ENCODE measurements around the gene TNNC2.

The TNNC2 gene

DNA sequence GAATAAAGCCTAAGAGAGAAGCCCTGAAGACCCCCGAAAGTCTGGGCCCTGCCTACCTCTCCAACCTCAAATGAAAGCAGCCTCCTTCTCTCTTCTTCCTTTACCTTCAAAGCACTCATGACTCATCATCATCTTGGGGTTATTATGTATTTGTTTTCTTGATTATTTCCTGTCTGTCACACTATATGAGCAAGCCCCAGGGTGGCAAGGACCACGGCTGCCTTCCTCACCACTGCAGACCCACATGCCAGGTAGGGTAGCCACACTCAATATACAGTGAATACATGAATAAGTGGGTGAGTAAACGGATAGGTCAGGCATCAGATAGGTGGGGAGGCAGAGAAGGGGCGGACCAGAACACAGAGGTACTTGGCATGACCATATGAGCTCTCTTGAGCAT lies 44.2 kb downstream of the TNNC2 start:
- no peaks in the 10 kb centered on the region for H3K9me2 ChIP-seq (replicated peaks; ENCODE audit: insufficient read depth, low read length)
- no peak overlapping the region for H3K4me2 ChIP-seq (ENCODE audit: low read depth, low read length, poor library complexity, severe bottlenecking)
- no peaks in the 10 kb centered on the region for H3F3A ChIP-seq (ENCODE audit: insufficient read depth)
- no peaks in the 10 kb centered on the region for H3K36me3 ChIP-seq (ENCODE audit: low read length)
- no peaks in the 10 kb centered on the region for H4K20me1 ChIP-seq (ENCODE audit: low read depth, low read length)
- TF ChIP-seq EZH2phosphoT487 (conservative IDR thresholded peaks at IDR 0.05; ENCODE audit: low read length), result no peak
- TF ChIP-seq, protein P1, sequence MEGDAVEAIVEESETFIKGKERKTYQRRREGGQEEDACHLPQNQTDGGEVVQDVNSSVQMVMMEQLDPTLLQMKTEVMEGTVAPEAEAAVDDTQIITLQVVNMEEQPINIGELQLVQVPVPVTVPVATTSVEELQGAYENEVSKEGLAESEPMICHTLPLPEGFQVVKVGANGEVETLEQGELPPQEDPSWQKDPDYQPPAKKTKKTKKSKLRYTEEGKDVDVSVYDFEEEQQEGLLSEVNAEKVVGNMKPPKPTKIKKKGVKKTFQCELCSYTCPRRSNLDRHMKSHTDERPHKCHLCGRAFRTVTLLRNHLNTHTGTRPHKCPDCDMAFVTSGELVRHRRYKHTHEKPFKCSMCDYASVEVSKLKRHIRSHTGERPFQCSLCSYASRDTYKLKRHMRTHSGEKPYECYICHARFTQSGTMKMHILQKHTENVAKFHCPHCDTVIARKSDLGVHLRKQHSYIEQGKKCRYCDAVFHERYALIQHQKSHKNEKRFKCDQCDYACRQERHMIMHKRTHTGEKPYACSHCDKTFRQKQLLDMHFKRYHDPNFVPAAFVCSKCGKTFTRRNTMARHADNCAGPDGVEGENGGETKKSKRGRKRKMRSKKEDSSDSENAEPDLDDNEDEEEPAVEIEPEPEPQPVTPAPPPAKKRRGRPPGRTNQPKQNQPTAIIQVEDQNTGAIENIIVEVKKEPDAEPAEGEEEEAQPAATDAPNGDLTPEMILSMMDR (IDR thresholded peaks at IDR 0.05; ENCODE audit: insufficient read depth, low read length, poor library complexity, severe bottlenecking), result no peak
- H3K9ac ChIP-seq (ENCODE audit: low read length), result no peak overlapping the region
- no peak overlapping the region for H3K27ac ChIP-seq (ENCODE audit: low read depth, low read length)
- no peak overlapping the region for H3K4me3 ChIP-seq (ENCODE audit: insufficient read depth, low read length, poor library complexity, severe bottlenecking)
- H3K27me3 ChIP-seq (ENCODE audit: low read length), result no peaks in the 10 kb centered on the region
- no peak overlapping the region for H2AFZ ChIP-seq (ENCODE audit: low read depth, low read length, severe bottlenecking)
- no peaks in the 10 kb centered on the region for H3K9me3 ChIP-seq (ENCODE audit: insufficient read depth, low read length)
- no peaks in the 10 kb centered on the region for H3K79me2 ChIP-seq (ENCODE audit: insufficient read depth, low read length)

DNA sequence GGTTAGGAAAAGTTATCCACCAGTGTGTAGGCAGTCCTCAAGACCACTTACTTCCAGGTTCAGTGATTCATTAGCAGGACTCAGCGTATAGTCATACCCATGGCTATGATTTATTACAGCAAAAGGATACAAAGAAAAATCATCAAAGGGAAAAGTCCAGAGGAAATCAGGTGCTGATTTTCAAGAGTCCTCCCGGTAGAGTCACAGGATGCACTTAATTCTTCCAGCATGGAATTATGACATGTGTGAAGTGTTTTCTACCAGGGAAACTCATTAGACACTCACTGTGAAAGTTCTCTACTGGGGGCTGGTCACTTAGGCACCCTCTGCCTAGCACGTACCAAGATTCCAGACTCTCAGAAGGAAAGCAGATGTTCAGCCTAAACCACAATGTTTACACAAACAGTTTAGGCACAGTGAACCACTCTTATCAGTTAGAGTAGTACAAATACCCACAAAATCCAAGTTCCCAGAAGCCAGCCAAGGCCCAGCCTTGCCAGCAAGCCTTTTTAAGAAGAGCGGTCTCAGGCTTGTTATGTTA lies 45.7 kb downstream of the TNNC2 start:
- Histone ChIP-seq H3K27ac (ENCODE audit: low read depth, low read length) (no peak overlapping the region), H4K20me1 (ENCODE audit: low read depth, low read length) (no peaks in the 10 kb centered on the region), H3K4me3 (ENCODE audit: insufficient read depth, low read length, poor library complexity, severe bottlenecking) (no peak overlapping the region), H3F3A (ENCODE audit: insufficient read depth) (no peaks in the 10 kb centered on the region), H3K9ac (ENCODE audit: low read length) (no peak overlapping the region), H2AFZ (ENCODE audit: low read depth, low read length, severe bottlenecking) (no peak overlapping the region), H3K9me3 (ENCODE audit: insufficient read depth, low read length) (no peaks in the 10 kb centered on the region), H3K27me3 (ENCODE audit: low read length) (no peaks in the 10 kb centered on the region), H3K9me2 (replicated peaks; ENCODE audit: insufficient read depth, low read length) (no peaks in the 10 kb centered on the region), H3K36me3 (ENCODE audit: low read length) (no peaks in the 10 kb centered on the region), H3K4me2 (ENCODE audit: low read depth, low read length, poor library complexity, severe bottlenecking) (no peak overlapping the region), H3K79me2 (ENCODE audit: insufficient read depth, low read length) (no peaks in the 10 kb centered on the region)
- no peak for TF ChIP-seq EZH2phosphoT487 (conservative IDR thresholded peaks at IDR 0.05; ENCODE audit: low read length)
- TF ChIP-seq, protein P1 (IDR thresholded peaks at IDR 0.05; ENCODE audit: insufficient read depth, low read length, poor library complexity, severe bottlenecking), result no peak

DNA sequence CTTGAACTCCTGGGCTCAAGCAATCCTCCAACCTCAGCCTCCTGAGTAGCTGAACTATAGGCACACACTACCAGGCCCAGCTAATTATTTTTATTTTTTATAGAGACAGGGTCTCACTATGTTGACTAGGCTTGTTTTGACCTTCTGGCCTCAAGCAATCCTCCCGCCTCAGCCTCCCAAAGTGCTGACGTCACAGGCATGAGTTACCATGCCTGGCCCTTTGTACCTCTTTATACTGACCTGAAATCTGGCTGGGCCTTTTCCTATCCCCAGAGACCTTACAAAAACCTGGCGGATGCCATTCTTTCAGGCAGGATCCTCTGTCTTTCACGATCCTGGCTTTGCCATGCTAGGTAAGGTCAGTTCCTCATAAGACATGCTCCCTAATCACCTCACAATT lies 47.0 kb downstream of the TNNC2 start:
- Histone ChIP-seq H3K4me2 (ENCODE audit: low read depth, low read length, poor library complexity, severe bottlenecking) (no peak overlapping the region), H3K4me3 (ENCODE audit: insufficient read depth, low read length, poor library complexity, severe bottlenecking) (no peak overlapping the region), H3F3A (ENCODE audit: insufficient read depth) (no peaks in the 10 kb centered on the region), H3K9ac (ENCODE audit: low read length) (no peak overlapping the region), H3K9me2 (replicated peaks; ENCODE audit: insufficient read depth, low read length) (no peaks in the 10 kb centered on the region), H3K36me3 (ENCODE audit: low read length) (no peaks in the 10 kb centered on the region), H3K27me3 (ENCODE audit: low read length) (no peaks in the 10 kb centered on the region), H3K9me3 (ENCODE audit: insufficient read depth, low read length) (no peaks in the 10 kb centered on the region), H4K20me1 (ENCODE audit: low read depth, low read length) (no peaks in the 10 kb centered on the region), H2AFZ (ENCODE audit: low read depth, low read length, severe bottlenecking) (no peak overlapping the region), H3K79me2 (ENCODE audit: insufficient read depth, low read length) (no peaks in the 10 kb centered on the region), H3K27ac (ENCODE audit: low read depth, low read length) (no peak overlapping the region)
- TF ChIP-seq, protein P1 (IDR thresholded peaks at IDR 0.05; ENCODE audit: insufficient read depth, low read length, poor library complexity, severe bottlenecking), result no peak
- no peak for TF ChIP-seq EZH2phosphoT487 (conservative IDR thresholded peaks at IDR 0.05; ENCODE audit: low read length)

Measured in SU-DHL-6 (cell line).